Stimulated activated CD8-positive, alpha-beta memory T cell treated with anti-CD3 and anti-CD28 coated beads, Interleukin-15, amount 100 ng/mL, for 24 hours (primary cell): ENCODE data around the gene STIM2.
"Not testable (repeated sequence)": the region's sequence is repeated elsewhere in the genome, so short reads cannot be mapped to it uniquely, and the experiment has no call there.

ENCODE experiments used
- DNase-seq: peaks from one replicate; pipeline ENCODE4 v3.0.0-alpha.2; 2020; ENCODE audit warnings: low read depth

Gene STIM2

DNA sequence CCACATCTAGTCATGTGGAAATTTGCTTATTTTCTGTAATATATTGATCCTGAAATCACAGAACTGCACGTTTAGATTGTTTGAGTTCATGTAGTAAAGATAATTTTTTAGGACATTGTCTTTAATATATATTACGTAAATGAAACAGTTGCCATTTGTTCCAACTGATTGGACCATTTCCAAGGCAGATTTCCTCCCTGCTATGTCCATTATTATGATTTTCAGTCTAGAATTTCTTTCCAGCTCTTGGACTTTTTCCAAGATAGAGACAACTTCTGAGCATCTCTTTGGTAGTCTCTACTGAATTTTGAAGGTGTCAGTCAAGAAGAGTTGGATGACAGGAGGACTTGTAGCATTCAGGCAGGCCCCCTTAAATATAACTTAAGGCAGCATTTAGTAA is 94.6 kb downstream of the STIM2 start:
- DNase-seq: no peak

DNA sequence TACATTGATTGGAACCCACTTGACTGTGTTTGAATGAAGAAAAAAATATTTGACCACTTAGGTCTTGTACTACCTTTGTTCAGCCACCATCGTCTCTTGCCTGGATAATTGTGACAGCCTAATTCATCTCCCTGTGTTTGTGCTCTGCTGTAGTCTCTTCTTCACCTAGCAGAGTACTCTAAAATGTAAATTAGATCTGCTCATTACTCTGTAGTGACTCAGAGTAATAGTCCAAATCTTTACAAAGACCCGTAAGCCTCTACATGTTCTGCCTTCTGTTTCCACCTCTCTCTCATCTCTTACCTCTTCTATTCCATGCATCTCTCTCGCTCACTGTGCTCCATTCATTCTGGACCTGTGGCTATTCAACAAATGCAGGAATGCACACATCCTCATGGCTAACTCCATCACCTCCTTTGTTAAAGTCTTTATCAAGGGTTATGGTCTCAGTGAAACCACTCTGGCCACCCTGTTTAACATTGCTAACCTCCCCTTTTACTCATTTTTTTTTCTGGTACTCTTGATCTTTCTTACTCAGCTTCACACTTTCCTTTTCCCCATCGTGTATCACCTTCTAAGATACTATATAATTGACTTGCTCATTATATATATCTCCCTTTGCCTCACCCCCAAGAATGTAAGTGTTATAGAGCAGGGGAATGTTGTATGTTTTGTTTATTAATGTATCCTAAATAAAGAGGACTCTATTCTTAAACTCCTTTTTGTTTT is 98.4 kb downstream of the STIM2 start:
- DNase-seq: no peak

- DNase-seq: no peak
Observed at GRCh38 chr4:26959654-26960047, 99.0 kb downstream of the STIM2 start.

DNA sequence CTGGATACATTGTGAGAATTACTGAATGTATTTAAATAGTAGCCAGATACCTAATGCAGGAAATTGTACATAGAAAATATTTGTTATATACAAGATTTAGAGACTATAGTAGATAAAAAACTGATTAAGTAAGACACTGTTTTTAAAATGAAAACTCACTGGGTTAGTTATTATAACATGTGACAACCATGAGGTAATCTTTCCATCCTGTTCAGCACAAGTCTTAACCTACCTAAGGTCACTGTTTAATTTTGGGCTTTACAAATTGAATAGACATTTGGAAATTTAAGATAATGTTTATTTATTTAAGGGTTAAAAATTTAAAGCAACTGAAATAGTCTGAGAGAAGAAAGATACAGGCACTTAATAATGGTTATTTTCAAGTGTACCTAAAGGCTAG is 102.1 kb downstream of the STIM2 start:
- no peak for DNase-seq

DNA sequence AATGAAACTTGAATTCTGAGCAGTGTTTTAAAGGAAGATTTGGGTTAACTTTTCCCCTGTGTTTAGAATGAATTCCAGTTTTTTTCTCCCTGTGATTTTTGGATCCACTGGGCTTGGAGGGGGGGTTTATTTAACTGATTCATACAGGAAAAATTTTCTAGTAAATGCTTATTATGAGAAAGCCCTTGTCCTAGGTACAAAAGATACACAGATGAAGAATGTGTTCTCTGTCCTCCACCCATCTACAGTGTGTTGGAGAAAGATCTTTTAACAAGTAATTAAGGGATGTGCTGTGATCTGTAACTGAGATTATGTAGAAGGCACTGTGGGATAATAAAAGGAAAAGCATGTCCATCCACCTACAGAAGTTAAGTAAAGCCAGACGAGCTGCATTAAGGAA is 103.9 kb downstream of the STIM2 start:
- DNase-seq: no peak

GRCh38 chr4:26964994-26965393 is 104.4 kb downstream of the STIM2 start:
- no peak for DNase-seq

DNA sequence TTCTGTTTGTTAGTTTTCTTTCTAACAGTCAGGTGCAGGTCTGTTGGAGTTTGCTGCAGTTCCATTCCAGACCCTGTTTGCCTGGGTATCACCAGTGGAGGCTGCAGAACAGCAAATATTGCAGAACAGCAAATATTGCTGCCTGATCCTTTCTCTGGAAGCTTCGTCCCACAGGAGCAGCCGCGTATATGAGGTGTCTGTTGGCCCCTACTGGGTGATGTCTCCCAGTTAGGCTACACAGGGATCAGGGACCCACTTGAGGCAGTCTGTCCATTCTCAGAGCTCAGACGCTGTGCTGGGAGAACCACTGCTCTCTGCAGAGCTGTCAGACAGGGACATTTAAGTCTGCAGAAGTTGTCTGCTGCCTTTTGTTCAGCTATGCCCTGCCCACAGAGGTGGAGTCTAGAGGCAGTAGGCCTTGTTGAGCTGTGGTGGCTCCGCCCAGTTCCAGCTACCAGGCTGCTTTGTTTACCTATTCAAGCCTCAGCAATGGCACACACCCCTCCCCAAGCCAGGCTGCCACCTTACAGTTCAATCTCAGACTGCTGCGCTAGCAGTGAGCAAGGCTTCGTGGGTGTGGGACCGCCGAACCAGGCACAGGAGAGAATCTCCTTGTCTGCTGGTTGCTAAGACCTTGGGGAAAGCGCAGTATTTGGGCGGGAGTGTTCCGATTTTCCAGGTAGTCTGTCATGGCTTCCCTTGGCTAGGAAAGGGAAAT is 115.0 kb downstream of the STIM2 start:
- not testable (repeated sequence) for DNase-seq

GRCh38 chr4:26978387-26979053 is 117.9 kb downstream of the STIM2 start:
- no peak for DNase-seq

GRCh38 chr4:26984896-26985295 is 124.3 kb downstream of the STIM2 start:
- no peak for DNase-seq

DNA sequence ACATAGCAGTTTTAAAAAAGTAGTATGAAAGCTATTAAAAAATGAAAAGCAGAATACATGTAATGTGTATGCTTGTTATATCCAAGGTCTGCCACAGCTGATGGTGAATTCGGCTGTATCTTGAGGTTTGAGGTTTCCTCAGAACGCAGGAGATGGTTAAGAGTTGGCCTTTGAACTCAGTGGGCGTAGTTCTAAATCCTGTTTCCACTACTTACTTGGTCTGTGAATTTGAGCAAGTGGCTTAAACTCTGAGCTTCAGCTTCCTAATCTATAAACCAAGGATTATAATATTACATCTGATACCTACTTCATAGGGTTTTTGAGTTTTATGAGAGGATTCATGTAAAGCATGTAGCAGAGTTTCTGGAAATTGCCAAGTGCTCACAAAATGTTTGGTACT is 125.2 kb downstream of the STIM2 start:
- DNase-seq: no peak

DNA sequence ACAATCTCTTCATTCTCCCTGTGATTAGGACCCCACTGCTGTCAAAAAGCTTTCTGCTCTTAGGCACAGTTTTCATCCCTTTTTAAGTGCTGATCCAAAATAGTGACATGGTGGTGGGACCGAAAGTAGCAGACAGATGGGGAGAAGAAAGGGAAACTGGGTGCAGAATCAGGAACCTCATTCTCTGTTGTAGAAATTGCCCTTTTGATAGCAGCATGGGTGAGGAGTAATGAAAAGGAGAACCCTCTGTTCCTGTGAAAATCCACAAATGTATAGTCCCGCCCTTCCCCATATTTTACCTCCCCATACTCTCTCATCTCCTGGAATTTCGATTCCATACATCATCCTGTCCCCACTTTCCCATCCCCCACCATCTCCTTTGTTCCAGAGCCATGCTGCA is 126.5 kb downstream of the STIM2 start:
- DNase-seq: no peak

GRCh38 chr4:26991057-26991456 is 130.4 kb downstream of the STIM2 start:
- no peak for DNase-seq

GRCh38 chr4:26992657-26993361 is 132.2 kb downstream of the STIM2 start:
- DNase-seq: no peak

DNA sequence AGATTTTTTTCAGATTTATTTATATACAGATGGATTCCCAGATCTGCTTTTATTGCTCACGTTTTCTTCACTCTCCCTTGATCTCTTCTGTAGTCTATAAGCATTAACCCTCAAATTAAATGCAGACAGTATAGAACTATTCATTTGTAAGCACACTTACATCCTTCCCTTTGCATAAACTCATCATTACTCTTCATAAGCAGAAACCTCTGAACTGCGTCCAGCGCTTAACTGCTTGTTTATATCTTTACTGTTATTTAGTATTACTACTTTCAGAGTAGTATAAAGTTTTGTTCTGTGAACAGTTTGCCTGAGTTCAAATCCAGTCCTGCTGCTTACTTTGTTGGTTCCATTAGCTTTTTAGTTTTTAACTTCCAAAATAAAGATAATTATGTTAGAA is 132.9 kb downstream of the STIM2 start:
- DNase-seq: no peak

DNA sequence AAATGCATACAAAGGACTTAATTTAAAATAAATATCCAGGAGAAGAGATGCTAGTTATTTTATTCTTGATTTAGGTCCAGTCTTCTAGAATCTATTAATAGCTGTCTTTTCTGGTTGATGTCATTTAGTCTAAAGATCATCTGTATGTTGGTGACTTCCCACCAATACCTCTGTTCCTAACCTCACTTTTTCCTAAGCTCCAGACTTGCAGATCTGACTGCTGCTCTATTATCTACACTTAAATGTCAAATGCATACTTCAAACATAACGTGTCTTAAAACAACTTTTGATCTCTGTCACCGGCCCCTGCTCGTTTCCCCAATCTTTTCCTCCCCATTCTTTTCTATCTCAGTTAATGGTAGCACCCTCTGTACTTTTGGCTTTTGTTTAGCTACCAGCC is 133.3 kb downstream of the STIM2 start:
- no peak for DNase-seq

GRCh38 chr4:26995316-26995715 is 134.7 kb downstream of the STIM2 start:
- DNase-seq: no peak

GRCh38 chr4:26996745-26997144 is 136.1 kb downstream of the STIM2 start:
- no peak for DNase-seq

DNA sequence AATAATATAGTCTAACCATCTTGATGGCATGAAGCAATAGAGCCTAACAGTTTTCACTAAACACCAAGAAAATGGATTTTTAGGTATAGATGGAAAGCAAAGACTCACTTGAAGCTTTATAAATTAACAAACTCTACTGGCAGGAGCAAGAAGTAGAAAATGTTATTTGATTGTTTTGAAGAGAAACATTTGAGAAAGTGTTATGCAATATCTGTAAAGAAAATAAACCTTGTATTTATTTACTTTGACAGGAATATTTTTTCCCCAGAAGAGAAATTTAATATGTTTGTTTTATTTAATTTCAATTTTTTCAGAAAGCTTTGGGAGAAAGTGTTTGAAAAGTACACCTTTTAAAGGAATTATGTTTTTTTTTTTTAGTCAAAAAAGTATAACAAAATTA is 139.0 kb downstream of the STIM2 start:
- no peak for DNase-seq

- DNase-seq: no peak
Observed at GRCh38 chr4:27000122-27000521, 139.5 kb downstream of the STIM2 start.

DNA sequence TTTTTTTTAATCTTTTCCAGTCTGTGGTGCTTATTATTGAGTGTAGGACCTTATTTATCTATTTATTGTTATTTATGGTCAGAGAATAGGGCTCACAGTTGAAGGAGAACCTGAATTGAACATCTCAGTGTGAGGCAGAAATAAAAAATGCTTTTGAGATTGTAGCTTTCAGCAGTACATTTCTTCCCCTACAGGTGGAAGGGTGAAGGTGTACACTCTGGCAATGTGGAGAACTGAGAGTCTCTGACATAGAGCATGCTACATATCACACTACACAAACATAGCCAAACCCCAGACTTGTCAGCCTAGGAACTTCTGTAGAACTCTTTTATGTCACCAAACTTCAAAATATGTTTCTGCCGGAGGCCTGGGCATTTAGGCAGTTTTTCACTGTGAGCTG is 140.2 kb downstream of the STIM2 start:
- no peak for DNase-seq

GRCh38 chr4:27001398-27002164 is 140.9 kb downstream of the STIM2 start:
- no peak for DNase-seq

GRCh38 chr4:27003642-27004113 is 143.0 kb downstream of the STIM2 start:
- no peak for DNase-seq
